GM12878 (cell line): ENCODE data around the gene PDZRN4. TPM values are rescaled to one million over a fixed set of nuclear protein-coding genes. Genes with fewer than 3 reads are reported as not detected.

Experiments used
- ATAC-seq: fragments of 200-7000 bp; cut with Tn5 transposase; 3 replicates; pipeline ENCODE4 v1.9.1; 2020; ENCODE audit warnings: mild to moderate bottlenecking, moderate library complexity
- BruUV-seq: library from RNA; stranded (reverse); fragments of 400-500 nt; replicated peaks from 2 replicates; lab custom pipeline; 2021; lab: Mats Ljungman, UMichigan
- CTCF ChIA-PET: fragments of 300-600 bp; sonication (Branson Sonifier 250); formaldehyde crosslinking; extraction: SDS; loops from one replicate; lab custom pipeline; 2021; ENCODE audit warnings: inconsistent platforms; lab: Yijun Ruan, JAX
- POLR2A ChIA-PET: fragments of 350-600 bp; formaldehyde crosslinking; extraction: SDS; loops from one replicate; lab custom pipeline; 2021; ENCODE audit warnings: inconsistent platforms; lab: Charles Lee
- RAD21 ChIA-PET: fragments of 300-600 bp; sonication (Branson Sonifier 250); formaldehyde crosslinking; loops from one replicate; lab custom pipeline; 2023; ENCODE audit warnings: antibody characterized with exemption; ENCODE audit not compliant: unreplicated experiment; lab: Charles Lee
- SMC1A ChIA-PET: fragments of 300-600 bp; sonication (Branson Sonifier 250); formaldehyde crosslinking; loops from one replicate; lab custom pipeline; 2023; ENCODE audit not compliant: unreplicated experiment, uncharacterized antibody; lab: Charles Lee
- DNase-seq: peaks from one replicate; pipeline ENCODE4 v3.0.0-alpha.2; 2011; ENCODE audit warnings: low read depth, low spot score
- FAIRE-seq: peaks from 3 replicates; lab custom pipeline; 2011; peaks lifted over from hg19 to GRCh38; lab: Jason Lieb, UNC
- H2AFZ ChIP-seq: 2 replicates; pipeline ENCODE4 v1.6.0; 2011; ENCODE audit warnings: low read depth, low read length, control low read depth; ENCODE audit not compliant: control insufficient read depth
- H3K27ac ChIP-seq: 2 replicates; pipeline ENCODE4 v1.5.1; 2011; ENCODE audit warnings: control low read depth; ENCODE audit not compliant: control insufficient read depth, insufficient read depth
- H3K27me3 ChIP-seq, 2 experiments: replicated peaks in 1 of 2; 2 replicates each; pipeline versions ENCODE4 v1.6.0 to v1.6.1; 2011; ENCODE audit warnings: low read length in 1 of 2; ENCODE audit not compliant: control insufficient read depth in 2 of 2, insufficient read depth in 2 of 2
- H3K36me3 ChIP-seq, 2 experiments: 2 replicates each; pipeline ENCODE4 v1.5.1; 2011; ENCODE audit warnings: low read length in 1 of 2; ENCODE audit not compliant: control insufficient read depth in 2 of 2, insufficient read depth in 2 of 2
- H3K4me1 ChIP-seq: 2 replicates; pipeline ENCODE4 v1.6.1; 2011; ENCODE audit warnings: mild to moderate bottlenecking, low read length, moderate library complexity, mixed read lengths; ENCODE audit not compliant: control insufficient read depth, insufficient read depth
- H3K4me2 ChIP-seq: 2 replicates; pipeline ENCODE4 v1.6.0; 2011; ENCODE audit warnings: control low read depth; ENCODE audit not compliant: control insufficient read depth, insufficient read depth
- H3K4me3 ChIP-seq: fragments of 200-600 bp; sonication (generic); 2 replicates; pipeline ENCODE4 v1.5.1; 2016
- H3K79me2 ChIP-seq: 2 replicates; pipeline ENCODE4 v1.6.0; 2011; ENCODE audit warnings: low read length; ENCODE audit not compliant: control insufficient read depth, insufficient read depth
- H3K9ac ChIP-seq: 2 replicates; pipeline ENCODE4 v1.8.0; 2011; ENCODE audit warnings: low read length, control low read depth, mixed read lengths; ENCODE audit not compliant: control insufficient read depth, insufficient read depth
- H3K9me3 ChIP-seq: replicated peaks from 3 replicates; pipeline ENCODE4 v1.5.1; 2011; ENCODE audit warnings: mild to moderate bottlenecking, low read length; ENCODE audit not compliant: control insufficient read depth, insufficient read depth
- H4K20me1 ChIP-seq: 2 replicates; pipeline ENCODE4 v1.6.0; 2011; ENCODE audit not compliant: control insufficient read depth, insufficient read depth
- CHD2 ChIP-seq: IDR thresholded peaks from 2 replicates; pipeline ENCODE4 v1.6.1; 2011; ENCODE audit warnings: low read depth, low read length, improper control_type of control experiment, borderline replicate concordance
- ETV6 ChIP-seq, 2 experiments: fragments of 450-650 bp in 1 of 2; IDR thresholded peaks in 1 of 2; conservative IDR thresholded peaks in 1 of 2; 2 replicates each; pipeline ENCODE4 v1.6.1; 2014; ENCODE audit warnings: antibody characterized with exemption in 1 of 2, borderline replicate concordance in 1 of 2, low read depth in 1 of 2, mild to moderate bottlenecking in 1 of 2, moderate library complexity in 1 of 2
- GABPA ChIP-seq: IDR thresholded peaks from 2 replicates; pipeline ENCODE4 v1.6.1; 2014; ENCODE audit warnings: antibody characterized with exemption, low read depth, mild to moderate bottlenecking, inconsistent platforms
- GATAD2B ChIP-seq: fragments of 450-650 bp; conservative IDR thresholded peaks from 2 replicates; pipeline ENCODE4 v1.6.1; 2017; ENCODE audit warnings: low read depth, mild to moderate bottlenecking, moderate library complexity
- IRF3 ChIP-seq: fragments of 450-650 bp; IDR thresholded peaks from 2 replicates; pipeline ENCODE4 v1.6.1; 2014; ENCODE audit warnings: mild to moderate bottlenecking
- MYC ChIP-seq: IDR thresholded peaks from 2 replicates; pipeline ENCODE4 v1.6.1; 2011; ENCODE audit warnings: mild to moderate bottlenecking, low read length, moderate library complexity, inconsistent platforms; ENCODE audit not compliant: insufficient read depth, insufficient replicate concordance, insufficient read length, severe bottlenecking
- SMC3 ChIP-seq: IDR thresholded peaks from 2 replicates; pipeline ENCODE4 v1.6.1; 2011; ENCODE audit warnings: low read length, improper control_type of control experiment, borderline replicate concordance
- TBL1XR1 ChIP-seq: IDR thresholded peaks from 2 replicates; pipeline ENCODE4 v1.6.1; 2012; ENCODE audit warnings: low read depth, low read length, improper control_type of control experiment
- ZNF384 ChIP-seq: IDR thresholded peaks from 2 replicates; pipeline ENCODE4 v1.6.1; 2012; ENCODE audit warnings: low read depth, mild to moderate bottlenecking, low read length, improper control_type of control experiment, borderline replicate concordance
- WGBS: methylation state at CpG from one replicate; pipeline ENCODE4 v1.1.6; 2016; ENCODE audit warnings: low lambda C conversion rate; ENCODE audit not compliant: insufficient replicate concordance, insufficient coverage; ENCODE audit errors: missing lambda C conversion rate; 5-methylcytosine and 5-hydroxymethylcytosine counted together
- in situ Hi-C: fragments of 300-500 bp; cut with MboI; formaldehyde crosslinking; loops from 9 replicates; pipeline ENCODE4 v1.14.3; 2018; ENCODE audit warnings: mixed read lengths
- intact Hi-C: fragments of 100-400 bp; cut with micrococcal nuclease; formaldehyde crosslinking; loops from one replicate; pipeline ENCODE4 v1.14.2; 2022; ENCODE audit not compliant: unreplicated experiment
- polyA plus RNA-seq, 11 experiments: library from polyadenylated mRNA; depleted of rRNA in 4 of 11; unstranded in 6 of 11; stranded (reverse) in 5 of 11; fragments of >200 nt; fragmentation: Nextera tagmentation in 4 of 11; fragmentation: Illumina TruSeq in 1 of 11; extraction: Ambion mirVana in 4 of 11; extraction: Trizol in 1 of 11; gene quantifications; 1 replicate in 1 of 11; 2 replicates in 10 of 11; pipeline versions ENCODE4 v1.2.1 to v1.2.3, GENCODE V29; 2011 to 2016; ENCODE audit warnings: inconsistent platforms in 2 of 11, missing spikeins in 2 of 11, low read depth in 1 of 11
- total RNA-seq, 4 experiments: library from RNA; depleted of rRNA in 3 of 4; stranded (reverse); fragments of >200 nt in 3 of 4; fragmentation: Illumina TruSeq in 1 of 4; extraction: Trizol in 1 of 4; gene quantifications; 2 replicates each; pipeline versions ENCODE4 v1.2.1 to v1.2.3, GENCODE V29; 2013 to 2021

The PDZRN4 gene
- total and polyA plus RNA-seq, 10 of the 15 experiments (the other 5 are each of a cell fraction or from before 2014, with no cell fraction given): 0.03 TPM; not detected in 9

- H3K4me2 ChIP-seq: no peak overlapping the region
- H3K9me3 ChIP-seq: no peaks in the 10 kb centered on the region
- DNase-seq (no peak), ATAC-seq (no peak), FAIRE-seq (no peak)
- no peak overlapping the region for H3K27ac ChIP-seq
- ChIA-PET CTCF (interaction anchor here (1.0 to 1.7 kb wide), 2 partner anchors 9 to 17 kb away, joined by 3 to 6 read pairs; no protein-coding TSS in a partner anchor), POLR2A (interaction anchor here (0.7 kb wide), 1 partner anchor 774 kb away, joined by 11 read pairs; no protein-coding TSS in a partner anchor), RAD21 (interaction anchor here (1.0 to 1.5 kb wide), 2 partner anchors 14 to 1045 kb away, joined by 3 to 4 read pairs; no protein-coding TSS in a partner anchor), SMC1A (interaction anchor here (0.8 to 1.8 kb wide), 6 partner anchors 9 to 737 kb away, joined by 3 to 7 read pairs (median 4); no protein-coding TSS in a partner anchor)
- BruUV-seq: no TSS peak
- H3K9ac ChIP-seq: no peak overlapping the region
- no peak overlapping the region; the same call in 1 of the 2 replicates for H2AFZ ChIP-seq
- WGBS: 20% methylated on average over 1 of the region's 1 CpG
- intact Hi-C loops: no loop called here
- no peak overlapping the region for H3K4me3 ChIP-seq
- H3K79me2 ChIP-seq: no peaks in the 10 kb centered on the region
- H3K4me1 ChIP-seq: no peaks in the 10 kb centered on the region
- no peaks in the 10 kb centered on the region for H3K27me3 ChIP-seq
- H4K20me1 ChIP-seq: no peaks in the 10 kb centered on the region
- no peaks in the 10 kb centered on the region for H3K36me3 ChIP-seq
- TF ChIP-seq GATAD2B: no peak
- TF ChIP-seq CHD2: no peak
- TF ChIP-seq ETV6 (conservative IDR thresholded peaks at IDR 0.05 in 1 of 2, IDR thresholded peaks at IDR 0.05 in 1 of 2; ENCODE audit: borderline replicate concordance in 1 of 2, low read depth in 1 of 2): no peak
- no peak for TF ChIP-seq TBL1XR1
- TF ChIP-seq MYC: no peak
- no peak for TF ChIP-seq GABPA
- TF ChIP-seq ZNF384: no peak
- TF ChIP-seq SMC3: no peak
- TF ChIP-seq IRF3: no peak
- in situ Hi-C loops: no loop called here
Measured at GRCh38 chr12:41286426-41286825, 98.3 kb downstream of the PDZRN4 start.
